Thymus (tissue), 11 donors: ENCODE measurements around the gene RPS6KL1. TPM values are rescaled to one million over a fixed set of nuclear protein-coding genes. Genes with fewer than 3 reads are reported as not detected.

ENCODE experiments used
- DNase-seq, 9 donors: peaks; one replicate each; pipeline ENCODE4 v3.0.0-alpha.2; 2013; ENCODE audit warnings: low spot score in 9 of 9, low read depth in 6 of 9, missing footprints in 1 of 9
- H3K27ac ChIP-seq, 2 donors: one replicate each; pipeline ENCODE4 v1.5.1; 2013; ENCODE audit warnings: control low read depth in 1 of 2, low read depth in 1 of 2, low read length in 1 of 2, mild to moderate bottlenecking in 1 of 2, moderate library complexity in 1 of 2
- H3K27me3 ChIP-seq, 2 donors: one replicate each; pipeline ENCODE4 v1.5.1; 2013; ENCODE audit warnings: low read length in 1 of 2; ENCODE audit not compliant: control insufficient read depth in 2 of 2, insufficient read depth in 1 of 2
- H3K36me3 ChIP-seq, 2 donors: one replicate each; pipeline ENCODE4 v1.5.1; 2013; ENCODE audit warnings: low read length in 1 of 2, mild to moderate bottlenecking in 1 of 2, moderate library complexity in 1 of 2; ENCODE audit not compliant: control insufficient read depth in 2 of 2, insufficient read depth in 2 of 2
- H3K4me1 ChIP-seq, 2 donors: one replicate each; pipeline ENCODE4 v1.5.1; 2013; ENCODE audit warnings: low read length in 2 of 2; ENCODE audit not compliant: control insufficient read depth in 2 of 2, insufficient read depth in 2 of 2
- H3K4me3 ChIP-seq, 2 donors: one replicate each; pipeline ENCODE4 v1.5.1; 2013; ENCODE audit warnings: low read length in 2 of 2, control low read depth in 1 of 2, mild to moderate bottlenecking in 1 of 2
- H3K9me3 ChIP-seq, 2 donors: one replicate each; pipeline ENCODE4 v1.5.1; 2013; ENCODE audit warnings: low read length in 1 of 2, mild to moderate bottlenecking in 1 of 2; ENCODE audit not compliant: control insufficient read depth in 2 of 2, insufficient read depth in 1 of 2
- WGBS: extraction: QIAGEN DNeasy Blood & Tissue Kit; methylation state at CpG from one replicate; pipeline ENCODE4 v1.1.7; 2013; 5-methylcytosine and 5-hydroxymethylcytosine counted together
- polyA plus RNA-seq: library from polyadenylated mRNA; stranded (reverse); fragments of 200-250 nt; gene quantifications from one replicate; pipeline ENCODE4 v1.2.3, GENCODE V29; 2013
- total RNA-seq: library from RNA; stranded (reverse); fragments of 120-200 nt; gene quantifications from one replicate; pipeline ENCODE4 v1.2.4, GENCODE V29; 2013
- donor health status: healthy.

RPS6KL1 gene
- total and polyA plus RNA-seq, 2 donors, result 0.91 to 3.4 TPM

DNA sequence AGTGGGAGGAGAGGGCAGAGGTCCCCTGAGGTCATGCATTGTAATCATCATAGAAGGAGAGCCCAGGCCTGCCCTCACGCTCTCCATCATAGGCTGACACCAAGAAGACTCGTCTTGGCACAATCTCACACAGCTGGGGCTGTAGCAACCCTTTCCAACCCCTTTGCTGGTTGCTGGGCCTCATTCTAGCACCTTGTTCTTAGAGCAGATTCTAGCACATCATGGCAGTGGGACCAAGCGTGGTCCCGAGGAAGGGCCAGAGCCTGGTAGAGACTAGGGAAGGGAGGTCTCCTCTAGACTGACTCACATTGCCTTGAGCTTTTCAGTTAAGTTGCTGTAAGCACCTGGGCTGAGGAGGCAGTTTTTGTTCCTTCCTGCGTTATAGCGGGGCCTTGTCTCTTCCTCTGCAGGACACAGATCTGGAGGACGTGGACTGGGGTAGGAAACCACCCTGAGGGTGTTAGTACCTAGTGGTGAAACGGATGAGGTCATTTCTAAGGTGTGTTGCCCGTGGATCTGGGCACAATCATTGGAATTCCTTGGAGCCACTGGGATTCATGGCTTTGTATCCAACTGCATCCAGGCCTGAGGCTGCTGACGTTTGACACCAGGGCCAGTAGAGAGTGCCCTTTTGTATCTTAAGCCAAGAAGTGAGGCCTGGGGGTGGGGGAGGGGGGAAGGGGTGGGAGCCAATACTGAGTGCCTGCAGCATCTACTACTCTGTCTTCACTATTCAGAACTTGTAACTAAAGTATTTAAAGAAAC, 19.9 kb downstream of the RPS6KL1 start:
- WGBS, result 90% methylated on average over 10 of the region's 10 CpGs

DNA sequence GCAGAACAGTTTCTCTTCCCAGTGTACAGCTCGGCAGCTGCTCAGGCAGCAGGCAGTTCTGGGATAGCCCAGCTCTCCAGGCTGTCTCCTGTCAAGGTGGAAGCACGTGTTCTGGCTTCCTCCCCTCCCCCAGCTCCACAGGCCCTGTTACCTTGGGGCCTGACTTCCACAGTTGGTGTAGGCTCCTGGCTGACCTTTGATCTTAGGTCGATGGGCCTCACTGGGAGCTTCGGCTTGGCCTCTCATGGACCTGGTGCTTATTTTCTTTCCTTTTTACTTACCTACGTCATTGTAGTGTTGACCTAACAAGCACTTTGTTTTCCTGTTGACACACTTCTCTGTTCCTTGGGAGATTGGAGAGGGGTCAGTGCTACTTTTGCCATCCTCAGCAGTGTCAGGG, 24.4 kb downstream of the RPS6KL1 start:
- Histone ChIP-seq H3K27me3 (no peaks in the 10 kb centered on the region), H3K4me3 (no peak overlapping the region), H3K27ac (no peak overlapping the region), H3K4me1 (no peaks in the 10 kb centered on the region), H3K36me3 (peaks cover 87 to 96% of the 10 kb centered on the region in 2 donors), H3K9me3 (no peaks in the 10 kb centered on the region)
- no peak for DNase-seq
- WGBS, result 97% methylated on average over 5 of the region's 5 CpGs

More for the DNA sequence above, 19.9 kb downstream of the RPS6KL1 start:
- peaks cover 77 to 78% of the 10 kb centered on the region in 2 donors for H3K36me3 ChIP-seq
- no peak overlapping the region for H3K27ac ChIP-seq
- H3K27me3 ChIP-seq, result no peaks in the 10 kb centered on the region
- no peaks in the 10 kb centered on the region for H3K9me3 ChIP-seq
- no peak for DNase-seq
- peaks cover 0 to 25% of the 10 kb centered on the region in 2 donors for H3K4me1 ChIP-seq
- no peak overlapping the region for H3K4me3 ChIP-seq

DNA sequence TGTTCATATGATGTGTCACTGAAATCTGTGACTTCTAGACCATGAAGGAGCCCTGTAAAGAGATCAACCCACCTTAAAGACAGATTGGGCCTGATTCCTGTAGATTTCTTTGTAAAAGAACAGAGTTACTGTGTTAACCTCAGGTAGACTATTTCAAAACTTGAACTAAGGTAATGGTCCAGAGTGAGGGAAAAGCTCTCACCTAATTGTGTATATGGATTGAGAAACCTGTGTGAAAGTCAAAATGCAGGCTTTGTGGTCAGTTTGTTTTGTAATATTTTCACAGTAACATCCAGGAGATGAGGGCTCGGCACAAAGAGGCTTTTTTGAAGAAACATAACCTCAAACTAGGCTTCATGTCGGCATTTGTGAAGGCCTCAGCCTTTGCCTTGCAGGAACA, 25.0 kb downstream of the RPS6KL1 start:
- Histone ChIP-seq H3K4me1 (no peaks in the 10 kb centered on the region), H3K36me3 (peaks cover 85 to 98% of the 10 kb centered on the region in 2 donors), H3K27me3 (no peaks in the 10 kb centered on the region), H3K9me3 (no peaks in the 10 kb centered on the region), H3K27ac (no peak overlapping the region), H3K4me3 (no peak overlapping the region)
- WGBS, result 100% methylated on average over 2 of the region's 2 CpGs
- no peak for DNase-seq

DNA sequence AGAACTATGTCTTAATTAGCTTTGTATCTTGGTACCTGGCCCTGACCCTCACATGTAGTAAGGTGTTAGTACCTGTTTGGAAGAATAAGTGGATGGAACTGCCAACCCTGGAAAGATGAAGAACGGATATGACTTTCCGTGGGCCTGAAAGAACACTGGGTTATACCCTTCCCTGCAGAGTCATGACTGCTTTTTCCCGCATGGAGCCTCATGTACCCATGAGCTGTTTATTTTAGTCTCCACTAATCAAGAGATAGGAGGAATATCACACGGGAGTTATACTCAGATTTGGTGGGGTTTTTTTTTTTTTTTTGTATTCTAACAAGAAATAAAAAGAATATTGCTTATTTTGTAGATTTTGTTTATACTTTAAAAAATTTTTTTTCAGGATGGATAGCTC, 25.4 kb downstream of the RPS6KL1 start:
- no peak overlapping the region for H3K4me3 ChIP-seq
- 97% methylated on average over 4 of the region's 4 CpGs for WGBS
- no peaks in the 10 kb centered on the region for H3K9me3 ChIP-seq
- no peak overlapping the region for H3K27ac ChIP-seq
- peaks cover 85 to 98% of the 10 kb centered on the region in 2 donors for H3K36me3 ChIP-seq
- H3K4me1 ChIP-seq, result no peaks in the 10 kb centered on the region
- no peaks in the 10 kb centered on the region for H3K27me3 ChIP-seq
- DNase-seq, result no peak

DNA sequence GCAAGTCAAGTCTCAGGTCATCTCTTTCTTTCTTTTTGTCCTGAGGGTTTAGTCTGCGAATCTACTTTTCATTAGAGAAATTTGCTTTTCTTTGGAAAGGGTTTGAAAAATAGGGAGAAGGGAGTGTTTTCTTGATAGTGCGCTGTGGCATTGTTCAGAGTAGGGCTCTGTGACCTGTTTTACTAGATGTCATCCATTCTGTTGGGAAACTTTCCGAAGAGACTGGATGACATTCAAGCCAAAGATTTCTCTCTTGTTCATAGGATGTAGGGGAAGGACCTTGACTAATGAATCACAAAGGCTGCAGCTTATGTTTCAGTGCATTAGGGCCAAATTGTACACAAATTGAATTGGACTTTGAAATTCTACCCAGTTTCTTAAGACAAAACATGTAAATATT, 26.7 kb downstream of the RPS6KL1 start:
- DNase-seq, result no peak
- Histone ChIP-seq H3K27ac (no peak overlapping the region), H3K4me1 (no peaks in the 10 kb centered on the region), H3K36me3 (peaks cover 82 to 98% of the 10 kb centered on the region in 2 donors), H3K4me3 (no peak overlapping the region), H3K27me3 (no peaks in the 10 kb centered on the region), H3K9me3 (no peaks in the 10 kb centered on the region)
- WGBS, result 98% methylated on average over 3 of the region's 3 CpGs

DNA sequence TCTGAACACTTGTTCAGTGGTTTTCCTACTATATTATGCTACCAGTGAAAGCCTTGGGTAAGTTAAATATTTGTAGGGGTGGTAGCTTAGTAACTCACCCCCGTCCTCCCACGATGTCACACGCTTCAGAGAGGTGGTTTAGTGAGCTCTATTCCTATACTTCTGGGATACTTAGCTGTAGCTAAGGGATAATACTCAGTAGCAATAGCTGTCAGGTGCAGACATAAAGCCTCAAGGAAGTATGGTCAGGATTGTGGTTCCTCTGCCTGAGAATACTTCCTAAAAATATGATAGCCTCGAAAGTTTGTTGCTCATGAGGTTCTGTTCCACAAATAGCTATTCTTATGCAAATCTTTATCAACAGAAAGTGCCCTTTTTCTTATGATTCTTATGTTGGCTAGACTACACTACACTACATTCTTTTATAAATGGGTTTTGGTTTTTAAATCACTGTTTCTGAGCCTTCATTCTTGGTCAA, 29.4 kb downstream of the RPS6KL1 start:
- H3K9me3 ChIP-seq, result no peaks in the 10 kb centered on the region
- H3K36me3 ChIP-seq, result peaks cover 72 to 94% of the 10 kb centered on the region in 2 donors
- no peak for DNase-seq
- H3K4me3 ChIP-seq, result no peak overlapping the region
- H3K27ac ChIP-seq, result no peak overlapping the region
- no peaks in the 10 kb centered on the region for H3K4me1 ChIP-seq
- no peaks in the 10 kb centered on the region for H3K27me3 ChIP-seq
- 40% methylated on average over 4 of the region's 4 CpGs for WGBS

DNA sequence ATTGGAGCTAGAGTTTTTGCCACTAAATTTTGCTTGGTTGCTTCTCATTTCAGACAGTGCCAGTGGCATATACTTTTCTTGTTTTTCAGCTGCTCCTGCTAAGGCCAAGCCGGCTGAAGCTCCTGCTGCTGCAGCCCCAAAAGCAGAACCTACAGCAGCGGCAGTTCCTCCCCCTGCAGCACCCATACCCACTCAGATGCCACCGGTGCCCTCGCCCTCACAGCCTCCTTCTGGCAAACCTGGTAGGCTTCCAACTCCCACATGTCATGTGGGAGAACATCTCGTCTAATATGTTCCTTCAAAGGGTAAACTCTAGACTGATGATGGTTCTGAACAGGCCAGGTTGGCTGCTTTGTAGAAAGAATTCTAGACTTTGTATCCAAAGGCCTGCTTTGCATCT, 30.3 kb downstream of the RPS6KL1 start:
- Histone ChIP-seq H3K27me3 (no peaks in the 10 kb centered on the region), H3K4me1 (peaks cover 0 to 3% of the 10 kb centered on the region in 2 donors), H3K9me3 (no peaks in the 10 kb centered on the region), H3K4me3 (no peak overlapping the region), H3K27ac (no peak overlapping the region), H3K36me3 (peaks cover 67 to 94% of the 10 kb centered on the region in 2 donors)
- 57% methylated on average over 5 of the region's 5 CpGs for WGBS
- no peak for DNase-seq

DNA sequence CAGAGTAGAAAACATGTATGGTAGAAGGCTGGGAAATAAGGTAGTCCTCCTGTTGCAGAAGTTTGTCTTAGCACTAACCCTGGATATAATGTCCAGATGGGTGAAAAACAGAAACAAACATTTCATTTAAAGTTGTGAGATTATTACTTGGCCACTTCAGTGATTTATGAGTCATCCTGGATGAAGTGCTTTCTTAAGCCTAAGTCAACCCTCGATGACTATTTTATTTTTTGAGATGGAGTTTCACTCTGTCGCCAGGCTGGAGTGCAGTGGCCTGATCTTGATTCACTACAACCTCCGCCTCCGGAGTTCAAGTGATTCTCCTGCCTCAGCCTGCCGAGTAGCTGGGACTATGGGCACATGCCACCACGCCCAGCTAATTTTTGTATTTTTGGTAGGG, 31.2 kb downstream of the RPS6KL1 start:
- Histone ChIP-seq H3K4me1 (peaks cover 0 to 3% of the 10 kb centered on the region in 2 donors), H3K27ac (no peak overlapping the region)
- 97% methylated on average over 6 of the region's 6 CpGs for WGBS

DNA sequence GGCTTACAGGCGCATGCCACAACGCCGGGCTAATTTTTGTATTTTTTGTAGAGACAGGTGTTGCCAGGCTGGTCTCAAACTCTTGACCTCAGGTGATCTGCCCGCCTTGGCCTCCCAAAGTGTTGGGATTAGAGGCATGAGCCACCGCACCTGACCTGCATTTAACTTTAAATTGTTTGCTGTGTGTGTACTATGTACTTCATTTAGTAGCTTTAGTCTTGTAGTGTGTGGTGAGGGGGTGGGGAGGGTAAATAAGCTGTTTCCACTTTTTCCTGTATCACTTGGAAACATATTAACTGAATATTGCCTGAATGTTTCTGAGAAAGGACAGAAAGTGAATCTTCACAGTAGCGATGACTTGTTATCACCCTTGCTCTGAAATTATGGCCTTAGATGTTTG, 32.8 kb downstream of the RPS6KL1 start:
- H3K36me3 ChIP-seq, result peaks cover 54 to 85% of the 10 kb centered on the region in 2 donors
- H3K9me3 ChIP-seq, result no peaks in the 10 kb centered on the region
- H3K4me1 ChIP-seq, result peaks cover 0 to 3% of the 10 kb centered on the region in 2 donors
- no peaks in the 10 kb centered on the region for H3K27me3 ChIP-seq
- no peak for DNase-seq
- H3K27ac ChIP-seq, result no peak overlapping the region
- WGBS, result 99% methylated on average over 6 of the region's 6 CpGs
- H3K4me3 ChIP-seq, result no peak overlapping the region

More for the DNA sequence above, 31.2 kb downstream of the RPS6KL1 start:
- DNase-seq, result no peak
- Histone ChIP-seq H3K9me3 (no peaks in the 10 kb centered on the region), H3K4me3 (no peak overlapping the region), H3K27me3 (no peaks in the 10 kb centered on the region), H3K36me3 (peaks cover 60 to 88% of the 10 kb centered on the region in 2 donors)
